H1 (cell line): ENCODE results near the gene COX14.

Experiments
- ASH2L ChIP-seq: fragments of 200-600, 300-600 bp; sonication (generic); IDR thresholded peaks from one replicate; pipeline ENCODE4 v1.7.1; 2017; ENCODE audit warnings: low read length
- BRCA1 ChIP-seq: IDR thresholded peaks from 2 replicates; pipeline ENCODE4 v1.6.1; 2012; ENCODE audit warnings: low read depth, low read length, improper control_type of control experiment
- CHD1 ChIP-seq: IDR thresholded peaks from 2 replicates; pipeline ENCODE4 v1.6.1; 2012; ENCODE audit warnings: low read depth, low read length, improper control_type of control experiment
- EZH2 ChIP-seq: fragments of 200-600 bp; sonication (generic); IDR thresholded peaks from 2 replicates; pipeline ENCODE4 v1.7.1; 2012; ENCODE audit warnings: low read depth, mild to moderate bottlenecking, moderate library complexity, low read length, inconsistent platforms; ENCODE audit not compliant: severe bottlenecking
- JUN ChIP-seq: IDR thresholded peaks from 2 replicates; pipeline ENCODE4 v1.6.1; 2011; ENCODE audit warnings: low read depth, mild to moderate bottlenecking, improper control_type of control experiment, low read length
- JUND ChIP-seq: IDR thresholded peaks from 2 replicates; pipeline ENCODE4 v1.6.1; 2011; ENCODE audit warnings: mild to moderate bottlenecking, improper control_type of control experiment, low read length
- POLR2A ChIP-seq, 2 experiments: IDR thresholded peaks; 1 replicate in 1 of 2; 2 replicates in 1 of 2; pipeline ENCODE4 v1.6.1; 2011; ENCODE audit warnings: low read depth in 2 of 2, low read length in 2 of 2, mild to moderate bottlenecking in 2 of 2; ENCODE audit errors: control extremely low read depth in 1 of 2
- POLR2AphosphoS5 ChIP-seq: IDR thresholded peaks from 2 replicates; pipeline ENCODE4 v1.6.1; 2011; ENCODE audit warnings: low read depth, low read length
- RAD21 ChIP-seq, 2 experiments: IDR thresholded peaks in 1 of 2; conservative IDR thresholded peaks in 1 of 2; 2 replicates each; pipeline ENCODE4 v1.6.1; 2011; ENCODE audit warnings: low read depth in 2 of 2, low read length in 2 of 2, improper control_type of control experiment in 1 of 2, inconsistent platforms in 1 of 2, mild to moderate bottlenecking in 1 of 2, moderate library complexity in 1 of 2
- RFX5 ChIP-seq: IDR thresholded peaks from 2 replicates; pipeline ENCODE4 v1.6.1; 2011; ENCODE audit warnings: low read depth, low read length, improper control_type of control experiment, borderline replicate concordance
- TAF1 ChIP-seq: IDR thresholded peaks from 2 replicates; pipeline ENCODE4 v1.6.1; 2011; ENCODE audit warnings: mild to moderate bottlenecking, low read depth, low read length
- TCF12 ChIP-seq: IDR thresholded peaks from 2 replicates; pipeline ENCODE4 v1.6.1; 2011; ENCODE audit warnings: low read depth, mild to moderate bottlenecking, low read length
- TF ChIP-seq, protein P1 (sequence below), 3 experiments: IDR thresholded peaks; 1 replicate in 2 of 3; 2 replicates in 1 of 3; pipeline versions ENCODE4 v1.5.1 to v1.6.1; 2011; ENCODE audit warnings: low read length in 3 of 3, mild to moderate bottlenecking in 3 of 3, inconsistent platforms in 2 of 3, low read depth in 1 of 3, moderate library complexity in 1 of 3; ENCODE audit not compliant: insufficient read depth in 1 of 3; ENCODE audit errors: control extremely low read depth in 1 of 3
- TF ChIP-seq, protein P2 (sequence below): IDR thresholded peaks from 2 replicates; pipeline ENCODE4 v1.6.1; 2011; ENCODE audit warnings: low read length, improper control_type of control experiment

GRCh38 chr12:50079771-50080170 lies 32.3 kb upstream of the COX14 start:
- TF ChIP-seq RAD21 (IDR thresholded peaks at IDR 0.05 in 1 of 2, conservative IDR thresholded peaks at IDR 0.05 in 1 of 2; ENCODE audit: low read depth in 2 of 2, low read length in 2 of 2) (no peak), TCF12 (no peak), CHD1 (no peak), POLR2AphosphoS5 (no peak), TAF1 (no peak), RFX5 (no peak), POLR2A (IDR thresholded peaks at IDR 0.05; ENCODE audit: control extremely low read depth in 1 of 2, low read depth in 2 of 2, low read length in 2 of 2) (no peak), JUN (no peak), EZH2 (no peak), JUND (no peak), ASH2L (no peak), BRCA1 (no peak)
- TF ChIP-seq, protein P1, sequence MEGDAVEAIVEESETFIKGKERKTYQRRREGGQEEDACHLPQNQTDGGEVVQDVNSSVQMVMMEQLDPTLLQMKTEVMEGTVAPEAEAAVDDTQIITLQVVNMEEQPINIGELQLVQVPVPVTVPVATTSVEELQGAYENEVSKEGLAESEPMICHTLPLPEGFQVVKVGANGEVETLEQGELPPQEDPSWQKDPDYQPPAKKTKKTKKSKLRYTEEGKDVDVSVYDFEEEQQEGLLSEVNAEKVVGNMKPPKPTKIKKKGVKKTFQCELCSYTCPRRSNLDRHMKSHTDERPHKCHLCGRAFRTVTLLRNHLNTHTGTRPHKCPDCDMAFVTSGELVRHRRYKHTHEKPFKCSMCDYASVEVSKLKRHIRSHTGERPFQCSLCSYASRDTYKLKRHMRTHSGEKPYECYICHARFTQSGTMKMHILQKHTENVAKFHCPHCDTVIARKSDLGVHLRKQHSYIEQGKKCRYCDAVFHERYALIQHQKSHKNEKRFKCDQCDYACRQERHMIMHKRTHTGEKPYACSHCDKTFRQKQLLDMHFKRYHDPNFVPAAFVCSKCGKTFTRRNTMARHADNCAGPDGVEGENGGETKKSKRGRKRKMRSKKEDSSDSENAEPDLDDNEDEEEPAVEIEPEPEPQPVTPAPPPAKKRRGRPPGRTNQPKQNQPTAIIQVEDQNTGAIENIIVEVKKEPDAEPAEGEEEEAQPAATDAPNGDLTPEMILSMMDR (IDR thresholded peaks at IDR 0.05; ENCODE audit: control extremely low read depth in 1 of 3, insufficient read depth in 1 of 3, low read depth in 1 of 3, low read length in 3 of 3), result no peak
- TF ChIP-seq, protein P2, sequence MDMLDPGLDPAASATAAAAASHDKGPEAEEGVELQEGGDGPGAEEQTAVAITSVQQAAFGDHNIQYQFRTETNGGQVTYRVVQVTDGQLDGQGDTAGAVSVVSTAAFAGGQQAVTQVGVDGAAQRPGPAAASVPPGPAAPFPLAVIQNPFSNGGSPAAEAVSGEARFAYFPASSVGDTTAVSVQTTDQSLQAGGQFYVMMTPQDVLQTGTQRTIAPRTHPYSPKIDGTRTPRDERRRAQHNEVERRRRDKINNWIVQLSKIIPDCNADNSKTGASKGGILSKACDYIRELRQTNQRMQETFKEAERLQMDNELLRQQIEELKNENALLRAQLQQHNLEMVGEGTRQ, result no peak
